OCI-LY1 (cell line): ENCODE data around the gene GSTA1.

Experiments used
- EZH2 ChIP-seq: fragments of 200-600 bp; sonication (generic), shearing (Covaris generic); IDR thresholded peaks from 2 replicates; pipeline ENCODE4 v1.8.0; 2017; ENCODE audit warnings: borderline replicate concordance, mixed run types, mild to moderate bottlenecking, antibody characterized with exemption, low read length, moderate library complexity, mixed read lengths
- TF ChIP-seq, protein P1 (sequence below): fragments of 200-600 bp; sonication (generic), shearing (Covaris generic); IDR thresholded peaks from 2 replicates; pipeline ENCODE4 v1.5.1; 2017; ENCODE audit warnings: mild to moderate bottlenecking, antibody characterized with exemption, low read length, moderate library complexity, mixed read lengths

DNA sequence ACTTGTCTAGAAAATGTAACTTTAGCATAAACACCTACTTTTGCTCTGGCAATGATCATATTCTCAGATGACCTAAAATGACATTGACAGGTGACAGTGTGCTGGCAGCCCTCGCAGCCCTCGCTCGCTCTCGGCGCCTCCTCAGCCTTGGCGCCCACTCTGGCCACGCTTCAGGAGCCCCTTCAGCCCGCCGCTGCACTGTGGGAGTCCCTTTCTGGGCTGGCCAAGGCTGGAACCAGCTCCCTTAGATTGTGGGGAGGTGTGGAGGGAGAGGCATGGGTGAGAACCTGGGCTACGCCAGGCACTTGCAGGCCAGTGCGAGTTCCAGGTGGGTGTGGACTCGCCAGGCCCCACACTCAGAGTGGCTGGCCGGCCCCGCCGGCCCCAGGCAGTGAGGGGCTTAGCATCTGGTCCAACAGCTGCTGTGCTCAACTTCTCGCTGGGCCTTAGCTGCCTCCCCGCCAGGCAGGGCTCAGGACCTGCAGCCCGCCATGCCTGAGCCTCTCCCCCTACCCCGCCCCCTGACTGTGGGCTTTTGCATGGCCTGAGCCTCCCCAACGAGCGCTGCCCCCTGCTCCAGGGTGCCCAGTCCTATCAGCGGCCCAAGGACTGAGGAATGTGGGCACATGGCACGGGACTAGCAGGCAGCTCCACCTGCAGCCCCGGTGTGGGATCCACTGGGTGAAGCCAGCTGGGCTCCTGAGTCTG is 17.2 kb downstream of the GSTA1 start:
- TF ChIP-seq, protein P1, sequence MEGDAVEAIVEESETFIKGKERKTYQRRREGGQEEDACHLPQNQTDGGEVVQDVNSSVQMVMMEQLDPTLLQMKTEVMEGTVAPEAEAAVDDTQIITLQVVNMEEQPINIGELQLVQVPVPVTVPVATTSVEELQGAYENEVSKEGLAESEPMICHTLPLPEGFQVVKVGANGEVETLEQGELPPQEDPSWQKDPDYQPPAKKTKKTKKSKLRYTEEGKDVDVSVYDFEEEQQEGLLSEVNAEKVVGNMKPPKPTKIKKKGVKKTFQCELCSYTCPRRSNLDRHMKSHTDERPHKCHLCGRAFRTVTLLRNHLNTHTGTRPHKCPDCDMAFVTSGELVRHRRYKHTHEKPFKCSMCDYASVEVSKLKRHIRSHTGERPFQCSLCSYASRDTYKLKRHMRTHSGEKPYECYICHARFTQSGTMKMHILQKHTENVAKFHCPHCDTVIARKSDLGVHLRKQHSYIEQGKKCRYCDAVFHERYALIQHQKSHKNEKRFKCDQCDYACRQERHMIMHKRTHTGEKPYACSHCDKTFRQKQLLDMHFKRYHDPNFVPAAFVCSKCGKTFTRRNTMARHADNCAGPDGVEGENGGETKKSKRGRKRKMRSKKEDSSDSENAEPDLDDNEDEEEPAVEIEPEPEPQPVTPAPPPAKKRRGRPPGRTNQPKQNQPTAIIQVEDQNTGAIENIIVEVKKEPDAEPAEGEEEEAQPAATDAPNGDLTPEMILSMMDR: no peak
- no peak for TF ChIP-seq EZH2
